ENCODE results near the gene RFTN1.

RFTN1 gene, protein sequence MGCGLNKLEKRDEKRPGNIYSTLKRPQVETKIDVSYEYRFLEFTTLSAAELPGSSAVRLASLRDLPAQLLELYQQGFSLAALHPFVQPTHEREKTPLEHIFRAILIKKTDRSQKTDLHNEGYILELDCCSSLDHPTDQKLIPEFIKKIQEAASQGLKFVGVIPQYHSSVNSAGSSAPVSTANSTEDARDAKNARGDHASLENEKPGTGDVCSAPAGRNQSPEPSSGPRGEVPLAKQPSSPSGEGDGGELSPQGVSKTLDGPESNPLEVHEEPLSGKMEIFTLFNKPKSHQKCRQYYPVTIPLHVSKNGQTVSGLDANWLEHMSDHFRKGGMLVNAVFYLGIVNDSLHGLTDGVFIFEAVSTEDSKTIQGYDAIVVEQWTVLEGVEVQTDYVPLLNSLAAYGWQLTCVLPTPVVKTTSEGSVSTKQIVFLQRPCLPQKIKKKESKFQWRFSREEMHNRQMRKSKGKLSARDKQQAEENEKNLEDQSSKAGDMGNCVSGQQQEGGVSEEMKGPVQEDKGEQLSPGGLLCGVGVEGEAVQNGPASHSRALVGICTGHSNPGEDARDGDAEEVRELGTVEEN

DNA sequence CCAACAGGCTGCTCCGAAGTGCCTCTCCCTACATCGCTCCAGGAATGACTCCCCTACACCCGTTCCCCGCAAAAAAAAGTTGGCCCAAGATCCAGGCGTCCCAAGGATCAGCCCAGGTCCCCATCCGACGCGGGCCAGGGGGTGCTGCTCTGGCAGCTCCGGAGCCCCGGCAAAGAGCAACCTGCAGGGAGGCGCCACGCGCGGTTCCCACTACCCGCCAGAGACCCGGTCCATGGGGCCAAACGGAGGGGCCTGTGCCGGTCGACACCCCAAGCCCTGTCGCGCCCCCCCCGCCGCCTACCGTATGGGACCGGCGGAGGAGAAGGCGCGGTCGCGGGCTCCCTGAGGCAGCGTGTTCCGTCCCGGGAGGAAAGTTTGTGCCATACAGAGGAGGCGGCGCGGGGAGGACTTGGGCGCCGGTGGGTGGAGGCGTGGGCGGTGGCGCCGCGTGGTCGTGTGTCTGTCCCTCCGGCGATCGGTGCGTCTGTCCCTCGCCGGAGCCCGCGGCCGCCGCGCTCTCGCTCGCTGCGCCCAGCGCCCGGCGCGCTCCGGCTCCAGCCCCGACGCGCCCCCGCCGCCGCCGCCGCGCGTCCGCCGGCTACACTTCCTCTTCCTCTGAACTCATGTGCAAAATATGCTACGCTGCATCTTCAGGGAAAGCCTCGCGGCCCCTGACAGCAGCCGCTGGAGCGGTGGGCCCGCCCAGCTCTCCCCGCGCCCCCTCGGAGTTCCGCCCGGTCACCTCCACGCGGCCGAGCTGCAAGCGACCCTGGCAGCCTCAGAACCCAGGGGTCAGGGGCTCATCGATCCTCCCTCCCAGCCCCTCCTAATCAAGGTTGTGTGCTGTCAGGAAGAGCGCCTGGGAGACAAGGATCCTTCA is at the start of gene RFTN1:
RFTN1 (minus strand) TSS at position 559 of the 880 bp plus-strand sequence. CDS start 19,830 bp downstream, outside the sequence.
- DNase-seq: peak; percentile 57

DNA sequence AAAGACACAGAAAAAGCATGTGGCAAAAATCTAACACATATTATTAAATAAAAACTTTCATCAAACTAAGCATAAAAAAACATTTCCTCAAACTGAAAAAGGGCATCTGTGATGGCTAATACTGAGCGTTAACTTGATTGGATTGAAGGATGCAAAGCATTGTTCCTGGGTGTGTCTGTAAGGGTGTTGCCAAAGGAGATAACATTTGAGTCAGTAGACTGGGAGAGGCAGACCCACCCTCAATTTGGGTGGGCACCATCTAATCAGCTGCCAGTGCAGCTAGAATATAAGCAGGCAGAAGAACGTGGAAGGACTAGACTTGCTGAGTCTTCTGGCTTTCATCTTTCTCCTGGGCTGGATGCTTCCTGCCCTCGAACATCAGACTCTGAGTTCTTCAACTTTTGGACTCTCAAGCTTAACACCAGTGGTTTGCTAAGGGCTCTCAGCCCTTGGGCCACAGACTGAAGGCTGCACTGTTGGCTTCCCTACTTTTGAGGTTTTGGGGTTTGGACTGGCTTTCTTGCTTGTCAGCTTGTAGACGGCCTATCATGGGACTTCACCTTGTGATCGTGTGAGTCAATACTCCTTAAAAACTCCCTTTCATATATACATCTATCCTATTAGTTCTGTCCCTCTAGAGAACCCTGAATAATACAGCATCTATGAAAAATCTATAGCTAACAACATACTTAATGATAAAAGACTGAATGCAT is 46.3 kb upstream of the RFTN1 start:
- no peak for DNase-seq

DNA sequence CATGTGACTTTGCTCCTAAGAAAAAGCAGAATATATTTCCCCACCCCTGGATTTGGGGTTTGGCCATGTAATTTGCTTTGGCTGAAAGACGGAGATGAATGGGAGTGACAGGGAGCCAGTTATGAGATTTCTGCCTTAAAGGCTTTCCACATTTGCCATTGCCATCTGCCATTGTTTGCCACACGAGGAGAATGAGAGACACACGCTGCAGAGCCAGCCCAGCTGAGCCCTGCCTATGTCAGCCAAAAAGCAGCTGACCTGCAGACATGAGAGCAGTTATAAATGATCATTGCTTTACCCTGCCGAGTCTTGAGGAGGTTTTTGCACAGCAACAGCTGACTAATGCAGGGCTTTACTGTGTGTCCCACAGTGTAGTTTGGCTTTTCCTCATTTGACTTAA is 40.6 kb upstream of the RFTN1 start:
- DNase-seq: no peak

DNA sequence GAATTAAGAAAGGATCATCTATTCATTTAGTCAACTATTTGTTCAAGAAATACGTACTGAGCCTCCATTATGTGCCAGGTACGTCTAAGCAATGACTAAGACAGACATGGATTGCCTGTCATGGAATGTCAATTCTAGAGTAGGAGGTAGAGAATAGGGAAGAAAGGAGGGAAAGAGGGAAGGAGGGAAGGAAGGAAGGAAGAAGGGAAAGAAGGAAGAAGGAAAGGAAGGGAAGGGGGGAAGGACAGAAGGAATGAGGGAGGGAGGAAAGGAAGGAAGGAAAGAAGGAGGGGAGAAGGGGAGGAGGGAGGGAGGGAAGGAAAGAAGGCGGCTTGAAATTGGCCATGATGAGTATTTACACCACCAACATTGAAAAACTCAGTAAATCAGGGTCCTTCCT is 39.3 kb upstream of the RFTN1 start:
- no peak for DNase-seq

DNA sequence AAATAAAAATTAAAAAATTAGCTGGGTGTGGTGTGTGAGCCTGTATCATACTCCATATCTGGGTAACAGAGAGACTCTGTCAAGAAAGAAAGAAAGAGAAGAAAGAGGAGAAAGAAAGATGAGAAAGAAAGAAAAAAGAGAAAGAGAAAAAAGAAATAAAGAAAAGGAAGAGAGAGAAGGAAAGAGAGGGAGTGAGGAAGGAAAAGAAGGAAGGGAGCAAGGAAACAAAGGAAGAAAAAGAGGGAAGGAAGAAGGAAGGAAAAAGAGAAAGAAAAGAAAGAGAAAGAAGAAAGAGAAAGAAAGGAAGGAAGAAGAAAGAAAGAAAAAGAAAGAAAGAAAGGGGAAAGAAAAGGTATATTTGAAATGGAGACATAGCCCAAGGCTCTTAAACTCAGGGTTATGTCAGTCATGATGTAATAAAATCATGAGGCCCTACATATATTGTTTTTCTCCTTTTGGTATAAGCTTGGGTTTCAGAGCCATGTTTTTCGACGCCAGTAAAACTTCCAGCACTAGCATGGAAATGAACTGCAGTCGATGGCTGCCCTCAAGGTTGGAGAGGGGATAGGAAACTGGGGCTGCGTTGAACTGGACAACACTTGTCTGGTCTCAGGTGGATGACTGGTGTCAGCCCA is 38.0 kb upstream of the RFTN1 start:
- DNase-seq: no peak

DNA sequence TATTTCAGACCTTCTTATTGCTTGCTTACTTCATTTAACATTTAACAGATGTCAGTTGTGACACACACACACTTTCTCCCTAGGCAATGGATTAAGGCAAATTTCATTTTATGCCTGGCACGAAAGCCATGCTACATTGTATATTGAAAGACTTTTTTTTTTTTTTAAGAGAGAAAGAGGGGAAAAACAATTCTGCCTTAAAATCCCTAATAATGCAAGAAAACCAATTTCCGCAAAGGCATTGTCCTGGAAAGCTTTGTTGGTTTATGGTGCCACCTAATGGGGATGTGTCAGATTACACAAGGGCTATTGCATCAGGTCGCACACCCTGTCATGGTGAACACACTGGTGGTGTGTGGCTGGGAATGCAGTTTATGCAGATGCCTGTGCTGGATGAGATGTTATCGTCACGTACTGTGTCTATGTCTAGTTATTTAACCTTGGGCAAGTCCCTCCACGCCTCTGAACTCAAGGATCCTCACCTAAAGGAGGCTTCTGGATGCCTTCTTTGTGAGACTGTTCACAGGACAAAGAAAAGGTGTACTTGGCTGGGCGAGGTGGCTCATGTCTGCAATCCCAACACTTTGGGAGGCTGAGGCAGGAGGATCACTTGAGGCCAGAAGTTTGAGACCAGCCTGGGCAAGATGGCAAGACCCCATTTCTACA is 37.3 kb upstream of the RFTN1 start:
- DNase-seq: peak; percentile 41

DNA sequence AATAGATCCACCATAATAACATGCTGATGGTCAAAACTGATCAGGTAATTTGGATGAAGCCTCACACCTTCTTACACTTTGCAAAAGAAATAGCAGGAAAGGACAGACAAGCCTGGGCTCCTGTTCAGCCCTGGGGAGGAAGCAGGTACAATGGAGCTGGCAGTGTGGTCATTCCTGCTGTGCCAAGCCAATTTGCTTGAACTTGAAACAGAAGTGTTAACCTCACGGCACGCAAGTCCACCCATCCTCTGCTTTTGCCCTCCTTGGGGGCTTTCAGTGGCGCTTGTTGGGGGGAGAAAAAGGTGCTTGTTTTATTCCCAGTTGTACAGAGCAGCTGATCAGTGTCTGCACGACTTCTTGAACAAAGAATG is 36.8 kb upstream of the RFTN1 start:
- DNase-seq: no peak

DNA sequence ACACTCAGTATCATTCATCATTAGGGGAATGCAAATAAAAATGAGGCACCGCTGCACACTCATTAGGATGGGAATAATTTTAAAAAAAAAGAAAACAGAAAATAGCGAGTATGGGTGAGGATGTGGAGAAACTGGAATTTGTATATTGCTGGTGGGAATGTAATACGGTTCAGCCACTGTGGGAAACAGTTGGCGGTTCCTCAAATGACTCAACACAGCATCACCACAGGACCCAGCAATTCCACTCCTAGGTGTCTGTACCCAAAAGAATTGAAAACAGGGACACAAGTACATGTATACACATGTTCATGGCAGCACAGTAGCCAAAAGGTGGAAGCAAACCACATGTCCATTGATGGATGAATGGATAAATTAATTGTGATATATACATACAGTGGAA is 35.2 kb upstream of the RFTN1 start:
- DNase-seq: no peak

DNA sequence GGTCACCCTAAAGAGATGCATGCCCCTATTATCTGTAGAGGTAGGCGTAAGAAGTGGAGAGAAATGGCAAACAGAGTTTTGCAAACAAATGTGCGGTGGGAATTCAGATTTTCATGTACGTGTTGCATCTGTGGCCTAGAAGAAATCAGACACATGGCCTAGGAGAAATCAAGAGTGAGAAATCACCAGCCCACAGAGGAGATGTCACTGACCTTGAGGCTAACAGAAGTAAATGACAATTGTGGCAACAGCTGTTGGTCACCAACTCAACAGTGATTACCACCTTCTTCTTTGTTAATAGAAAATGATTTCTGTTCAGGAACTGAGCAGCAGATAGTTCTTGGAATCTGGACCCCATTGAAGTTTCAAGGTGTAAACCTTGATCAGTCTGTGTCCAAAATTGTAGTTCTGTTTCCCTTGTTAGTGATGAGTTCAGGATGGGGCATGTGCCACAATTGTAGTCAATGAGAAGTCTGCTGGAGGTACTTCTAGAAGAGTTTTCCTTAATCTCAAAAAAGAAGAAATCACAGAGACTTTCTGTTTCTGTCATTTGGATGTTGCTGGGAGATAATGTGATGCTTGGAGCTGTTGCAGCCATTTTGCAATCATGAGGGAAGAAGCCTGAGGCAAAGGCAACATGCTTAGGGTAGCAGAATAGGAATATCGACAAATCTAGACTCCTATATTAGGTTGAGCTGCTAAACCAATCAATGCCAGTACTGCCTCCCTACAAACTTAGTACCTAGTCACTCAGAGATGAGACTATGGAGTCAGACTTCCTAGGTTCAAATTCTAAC is 34.3 kb upstream of the RFTN1 start:
- no peak for DNase-seq

DNA sequence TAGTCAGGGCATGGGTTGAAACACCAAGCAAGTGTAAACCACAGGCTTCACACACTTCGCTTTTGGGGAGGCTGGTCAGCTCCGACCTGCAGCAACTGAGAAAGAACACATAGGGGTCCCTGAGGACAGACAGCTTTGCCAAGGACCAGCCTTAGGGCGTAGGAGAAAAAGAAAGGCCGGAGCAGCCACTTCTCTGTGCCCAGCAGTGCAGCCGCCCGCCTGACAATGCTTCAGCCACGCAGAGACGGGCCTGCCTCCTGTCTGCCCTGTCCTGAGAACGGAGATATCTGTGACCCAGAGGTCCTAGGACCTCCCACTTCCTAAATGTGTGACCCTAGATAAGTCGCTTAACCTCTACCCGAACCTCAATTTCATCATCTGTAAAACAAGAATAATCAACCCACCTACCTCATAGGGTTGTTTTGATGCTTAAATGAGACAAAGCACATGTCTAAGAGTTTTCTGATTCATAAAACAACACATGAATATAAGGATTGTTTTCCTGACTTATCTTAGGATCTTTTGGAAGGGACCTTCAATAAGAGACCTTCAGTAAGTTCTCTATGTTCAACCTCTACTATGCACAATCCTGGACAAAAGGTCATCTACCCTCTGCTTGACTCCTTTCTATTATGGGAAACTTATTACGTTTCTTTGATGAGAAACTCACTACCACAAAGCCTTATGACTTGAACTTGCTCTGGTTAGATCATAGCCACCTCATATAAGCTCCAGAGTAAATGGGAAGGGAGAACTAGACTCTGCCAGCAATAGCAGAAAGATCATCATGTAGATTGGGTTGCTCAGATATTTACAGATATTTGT is 32.9 kb upstream of the RFTN1 start:
- peak; percentile 35 for DNase-seq

DNA sequence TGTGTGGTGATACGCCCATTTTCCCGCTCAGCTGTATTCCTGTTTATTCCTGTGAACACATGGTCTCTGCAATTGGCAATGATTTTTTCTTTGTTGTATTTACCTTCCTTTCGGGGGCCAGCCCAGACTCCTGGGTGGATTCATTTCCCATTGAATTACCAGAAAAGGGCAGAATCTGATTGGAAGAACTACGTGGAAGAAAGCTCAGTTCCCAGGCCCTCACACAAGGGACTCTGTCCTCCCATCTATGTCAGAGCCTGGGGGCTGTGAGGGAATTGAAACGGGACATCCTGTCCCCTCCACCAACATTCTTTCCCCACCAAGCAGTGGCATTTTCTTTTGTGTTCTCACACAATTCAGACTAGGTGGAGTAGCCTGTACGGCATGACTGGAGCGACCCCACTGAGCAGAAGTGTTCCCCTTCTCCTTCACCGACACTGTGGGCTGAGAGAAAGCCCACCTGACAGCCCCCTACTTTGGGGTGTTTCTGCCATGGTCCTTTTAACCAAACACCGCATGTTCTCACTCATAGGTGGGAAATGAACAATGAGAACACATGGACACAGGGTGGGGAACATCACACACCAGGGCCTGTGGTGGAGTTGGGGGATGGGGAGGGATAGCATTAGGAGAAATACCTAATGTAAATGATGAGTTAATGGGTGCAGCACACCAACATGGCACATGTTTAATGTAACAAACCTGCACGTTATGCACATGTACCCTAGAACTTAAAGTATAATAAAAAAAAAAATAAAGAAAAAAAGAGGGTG is 32.1 kb upstream of the RFTN1 start:
- DNase-seq: no peak

DNA sequence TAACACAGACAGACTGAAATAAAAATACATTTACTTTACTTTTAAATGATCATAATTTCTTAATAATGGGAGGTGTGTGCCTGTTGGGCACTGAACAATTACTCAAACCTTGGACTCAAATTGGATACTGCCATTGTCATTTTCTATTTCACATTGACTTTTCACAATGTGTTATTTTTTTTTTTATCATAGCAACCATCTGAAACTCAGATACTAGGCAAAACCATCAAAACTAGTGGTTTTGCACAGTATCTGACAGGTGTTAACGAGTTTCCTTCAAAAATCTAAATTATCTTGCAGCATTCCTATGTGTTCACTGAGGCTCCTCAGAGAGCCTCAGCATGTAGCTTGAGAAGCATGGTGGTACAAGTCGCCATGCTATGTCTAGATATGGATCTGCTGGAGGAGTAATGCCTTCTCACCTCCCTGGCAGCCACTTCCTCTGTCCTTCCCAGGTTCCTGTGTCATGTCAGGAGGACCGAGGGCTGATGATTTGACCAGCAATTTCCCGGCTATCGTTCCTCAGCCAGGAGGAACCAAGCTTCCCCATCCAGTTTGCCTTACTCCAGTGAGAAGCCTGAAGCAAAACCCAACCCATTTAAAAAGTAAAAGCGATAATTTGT is 29.9 kb upstream of the RFTN1 start:
- no peak for DNase-seq

DNA sequence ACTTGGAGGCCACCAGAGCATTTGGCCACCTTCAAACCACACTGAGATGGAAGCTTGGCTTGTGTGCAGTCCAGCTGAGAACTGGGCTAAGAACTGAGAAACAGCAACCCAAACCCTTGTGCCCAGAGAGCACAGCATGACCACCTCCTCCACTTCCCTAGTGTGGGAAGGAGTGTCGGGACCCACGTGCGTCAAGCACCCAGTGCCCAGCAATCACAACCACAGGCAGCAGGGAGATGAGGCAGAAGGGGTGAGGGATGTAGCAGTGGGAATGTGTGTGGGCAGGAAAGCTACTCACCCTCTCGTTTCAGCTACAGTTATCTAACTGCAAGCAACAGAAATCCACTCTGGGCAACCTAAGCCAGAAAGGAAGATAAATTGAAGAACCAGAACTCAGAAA is 25.0 kb upstream of the RFTN1 start:
- no peak for DNase-seq

DNA sequence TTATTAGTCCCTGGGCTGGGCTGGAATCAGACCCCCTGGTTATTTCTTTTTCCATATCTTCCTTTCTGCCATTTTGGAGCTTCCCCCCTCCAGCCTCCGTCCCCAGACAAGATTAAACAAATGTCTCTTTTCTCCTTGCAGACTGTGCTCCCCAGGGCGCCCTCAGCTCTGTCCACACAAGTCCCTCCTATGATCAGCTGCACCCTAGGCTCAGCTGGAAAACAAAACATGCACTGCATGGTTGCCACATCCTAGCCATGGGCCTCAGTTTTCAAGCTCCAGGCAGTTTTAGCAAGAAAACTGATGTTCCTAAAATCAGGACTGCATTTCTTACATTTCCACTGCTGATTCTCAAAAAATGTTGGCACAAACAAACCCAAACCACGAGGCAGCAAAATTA is 23.5 kb upstream of the RFTN1 start:
- no peak for DNase-seq

DNA sequence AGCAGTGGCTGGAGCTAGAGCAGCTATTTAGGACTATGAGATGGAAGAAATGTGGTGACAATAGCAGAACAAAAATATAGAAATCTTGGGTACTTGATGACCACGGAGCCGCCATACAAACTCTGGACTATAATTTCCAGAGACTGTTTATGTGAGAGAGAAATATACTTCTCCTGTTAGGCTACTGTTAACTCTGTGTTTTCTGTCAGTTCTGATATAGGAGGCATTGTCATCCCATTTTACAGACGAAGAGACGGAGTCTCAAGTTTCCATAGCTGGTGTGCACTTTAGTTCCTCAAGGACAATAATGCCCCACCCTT is 22.8 kb upstream of the RFTN1 start:
- DNase-seq: no peak

DNA sequence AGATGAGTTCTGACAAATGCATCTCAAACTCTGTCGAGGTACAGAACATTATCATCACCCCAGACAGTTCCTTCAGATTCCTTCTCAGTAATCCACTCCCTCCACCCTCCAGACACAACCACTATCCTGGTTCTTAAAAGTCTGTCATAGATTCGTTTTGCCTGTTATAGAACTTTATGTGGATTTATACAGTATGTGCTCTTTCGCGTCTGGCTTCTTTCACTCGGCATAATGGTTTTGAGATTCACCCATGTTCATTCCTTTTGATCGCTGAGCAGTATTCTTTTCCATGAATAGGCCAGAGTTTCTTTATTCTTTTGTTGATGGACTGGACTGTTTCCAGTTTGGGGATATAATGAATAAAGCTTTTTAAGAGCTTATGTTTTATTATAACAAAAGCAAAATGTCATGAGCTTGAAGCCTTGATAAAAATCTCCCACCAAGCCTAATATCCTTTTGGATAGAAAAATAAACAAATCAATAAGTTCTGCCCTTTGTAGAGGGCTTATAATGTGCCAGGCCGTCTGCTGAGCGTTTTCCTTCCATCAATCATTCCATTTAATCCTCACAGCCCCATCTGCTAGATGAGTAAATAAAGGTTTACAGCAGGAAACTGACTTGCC is 21.3 kb upstream of the RFTN1 start:
- no peak for DNase-seq

DNA sequence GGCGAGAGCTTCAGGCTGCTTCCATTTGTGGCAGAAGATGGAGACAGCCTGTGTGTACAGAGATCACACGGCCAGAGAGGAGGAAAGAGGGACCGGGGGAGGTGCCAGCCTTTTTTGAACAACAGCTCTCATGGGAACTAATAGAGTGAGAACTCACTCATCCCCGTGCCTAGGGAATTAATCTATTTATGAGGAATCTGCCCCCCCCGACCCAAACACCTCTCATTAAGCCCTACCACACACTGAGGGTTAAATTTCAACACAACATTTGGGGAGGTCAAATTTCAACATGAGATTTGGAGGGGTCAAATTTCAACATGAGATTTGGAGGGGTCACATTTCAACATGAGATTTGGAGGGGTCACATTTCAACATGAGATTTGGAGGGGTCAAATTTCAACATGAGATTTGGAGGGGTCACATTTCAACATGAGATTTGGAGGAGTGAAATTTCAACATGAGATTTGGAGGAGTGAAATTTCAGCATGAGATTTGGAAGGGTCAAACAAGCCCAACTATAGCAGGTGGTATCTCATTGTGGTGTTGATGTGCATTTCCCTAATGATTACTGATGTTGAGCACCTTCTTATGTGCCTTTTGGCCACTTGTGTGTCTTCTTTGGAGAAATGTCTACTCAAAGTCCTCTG is 20.6 kb upstream of the RFTN1 start:
- DNase-seq: no peak

DNA sequence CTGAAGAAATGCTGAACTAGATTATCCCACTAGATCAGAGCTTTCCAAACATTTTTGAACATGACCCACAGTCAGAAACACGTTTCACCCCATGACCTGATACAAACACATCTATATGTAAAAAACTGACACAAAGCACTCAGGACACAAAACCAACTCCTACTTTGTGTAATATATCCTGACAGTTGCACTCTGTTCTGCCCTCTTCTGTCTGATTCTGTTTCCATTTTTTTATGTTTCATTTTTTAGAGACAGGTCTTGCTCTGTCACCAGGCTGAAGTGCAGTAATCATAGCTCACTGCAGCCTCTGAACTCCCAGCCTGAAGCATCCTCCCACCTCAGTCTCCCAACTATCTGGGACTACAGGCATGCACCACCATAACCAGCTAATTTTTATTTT is 15.8 kb upstream of the RFTN1 start:
- DNase-seq: no peak
